Thyroid gland (tissue), 4 donors: ENCODE data around the gene EPHA2. TPM values are rescaled to one million over a fixed set of nuclear protein-coding genes. Genes with fewer than 3 reads are reported as not detected.

Source experiments
- DNase-seq, 2 donors: peaks; one replicate each; pipeline ENCODE4 v3.0.0-alpha.2; 2019
- H3K27ac ChIP-seq, 3 donors: fragments of 200-600 bp; sonication (generic); 1 replicate in 2 of 3; 2 replicates in 1 of 3; pipeline ENCODE4 v1.5.1; 2016 to 2019; ENCODE audit warnings: mild to moderate bottlenecking in 1 of 3, moderate library complexity in 1 of 3
- H3K27me3 ChIP-seq: fragments of 200-600 bp; sonication (generic); one replicate; pipeline ENCODE4 v1.5.1; 2019
- H3K36me3 ChIP-seq, 2 donors: fragments of 200-600 bp; sonication (generic); one replicate each; pipeline ENCODE4 v1.5.1; 2016 to 2019
- H3K4me1 ChIP-seq, 2 donors: fragments of 200-600 bp; sonication (generic); one replicate each; pipeline ENCODE4 v1.5.1; 2017 to 2019
- H3K4me3 ChIP-seq, 3 donors: fragments of 200-600 bp; sonication (generic); replicated peaks in 1 of 3; 1 replicate in 2 of 3; 2 replicates in 1 of 3; pipeline ENCODE4 v1.5.1; 2016; ENCODE audit warnings: mild to moderate bottlenecking in 1 of 3
- H3K9me3 ChIP-seq: fragments of 200-600 bp; sonication (generic); one replicate; pipeline ENCODE4 v1.5.1; 2017
- CTCF ChIP-seq, 6 experiments: fragments of 200-600 bp in 3 of 6; fragments of 450-650 bp in 3 of 6; sonication (generic) in 3 of 6; IDR thresholded peaks; one replicate each; pipeline ENCODE4 v1.5.1; 2016 to 2019; ENCODE audit warnings: antibody characterized with exemption in 6 of 6, mild to moderate bottlenecking in 2 of 6, inconsistent platforms in 1 of 6, moderate library complexity in 1 of 6
- POLR2A ChIP-seq, 2 donors: fragments of 450-650 bp; IDR thresholded peaks; one replicate each; pipeline ENCODE4 v1.6.1; 2017; ENCODE audit warnings: antibody characterized with exemption in 2 of 2, mild to moderate bottlenecking in 2 of 2, moderate library complexity in 1 of 2
- WGBS, 2 donors: methylation state at CpG; one replicate each; pipeline ENCODE4 v1.1.5; 2017; 5-methylcytosine and 5-hydroxymethylcytosine counted together
- intact Hi-C: fragments of 100-400 bp; cut with DNase I; formaldehyde crosslinking; loops from one replicate; pipeline ENCODE4 v1.15.1; 2023
- total RNA-seq, 4 donors: library from RNA; depleted of rRNA; stranded (reverse); fragments of >200 nt; gene quantifications; one replicate each; pipeline ENCODE4 v1.2.3, GENCODE V29; 2016

EPHA2 gene
- total RNA-seq, 4 donors from 2014 or later, result 22.3 to 53.2 (median 29.3) TPM

GRCh38 chr1:16119504-16119903 is 36.4 kb downstream of the EPHA2 start:
- Histone ChIP-seq H3K4me3 (no peak overlapping the region), H3K9me3 (no peaks in the 10 kb centered on the region), H3K36me3 (peaks cover 2 to 11% of the 10 kb centered on the region in 2 donors), H3K27ac (no peak overlapping the region), H3K4me1 (peaks cover 0 to 25% of the 10 kb centered on the region in 2 donors), H3K27me3 (no peaks in the 10 kb centered on the region)
- 97 to 98% methylated on average over 6 of the region's 6 CpGs for WGBS, 2 donors
- intact Hi-C loops, result no loop called here
- no peak for TF ChIP-seq CTCF (IDR thresholded peaks at IDR 0.05)
- no peak for TF ChIP-seq POLR2A (IDR thresholded peaks at IDR 0.05)
- no peak for DNase-seq

- peaks cover 0 to 25% of the 10 kb centered on the region in 2 donors for H3K4me1 ChIP-seq
- TF ChIP-seq CTCF (IDR thresholded peaks at IDR 0.05), result no peak
- TF ChIP-seq POLR2A (IDR thresholded peaks at IDR 0.05), result no peak
- intact Hi-C loops, result no loop called here
- peaks cover 0 to 4% of the 10 kb centered on the region in 2 donors for H3K36me3 ChIP-seq
- no peak for DNase-seq
- no peaks in the 10 kb centered on the region for H3K9me3 ChIP-seq
- H3K27me3 ChIP-seq, result no peaks in the 10 kb centered on the region
- H3K4me3 ChIP-seq, result no peak overlapping the region
- H3K27ac ChIP-seq, result no peak overlapping the region
- WGBS, 2 donors, result 67 to 76% methylated on average over 6 to 9 of the region's 9 CpGs
Observed at GRCh38 chr1:16118706-16119105, 37.2 kb downstream of the EPHA2 start.

- H3K4me1 ChIP-seq, result peaks cover 0 to 25% of the 10 kb centered on the region in 2 donors
- intact Hi-C loops, result no loop called here
- no peak overlapping the region for H3K4me3 ChIP-seq
- no peaks in the 10 kb centered on the region for H3K27me3 ChIP-seq
- TF ChIP-seq CTCF (IDR thresholded peaks at IDR 0.05) (no peak), POLR2A (IDR thresholded peaks at IDR 0.05) (no peak)
- no peaks in the 10 kb centered on the region for H3K9me3 ChIP-seq
- H3K36me3 ChIP-seq, result no peaks in the 10 kb centered on the region
- DNase-seq, result no peak
- 89 to 94% methylated on average over 8 of the region's 8 CpGs for WGBS, 2 donors
- no peak overlapping the region for H3K27ac ChIP-seq
Observed at GRCh38 chr1:16117936-16118335, 37.9 kb downstream of the EPHA2 start.

GRCh38 chr1:16117369-16117768 is 38.5 kb downstream of the EPHA2 start:
- no peaks in the 10 kb centered on the region for H3K36me3 ChIP-seq
- WGBS, 2 donors, result 84 to 86% methylated on average over 6 of the region's 6 CpGs
- DNase-seq, result no peak
- no peak overlapping the region for H3K4me3 ChIP-seq
- no peak overlapping the region for H3K27ac ChIP-seq
- TF ChIP-seq CTCF (IDR thresholded peaks at IDR 0.05) (no peak), POLR2A (IDR thresholded peaks at IDR 0.05) (no peak)
- no peaks in the 10 kb centered on the region for H3K9me3 ChIP-seq
- H3K4me1 ChIP-seq, result peaks cover 0 to 20% of the 10 kb centered on the region in 2 donors
- intact Hi-C loops, result no loop called here
- no peaks in the 10 kb centered on the region for H3K27me3 ChIP-seq

- 86 to 87% methylated on average over 8 of the region's 8 CpGs for WGBS, 2 donors
- H3K4me1 ChIP-seq, result peaks cover 0 to 13% of the 10 kb centered on the region in 2 donors
- no peak for TF ChIP-seq POLR2A (IDR thresholded peaks at IDR 0.05)
- TF ChIP-seq CTCF (IDR thresholded peaks at IDR 0.05), result no peak
Observed at GRCh38 chr1:16116625-16117024, 39.2 kb downstream of the EPHA2 start.

More at GRCh38 chr1:16116625-16117024, 39.2 kb downstream of the EPHA2 start:
- Histone ChIP-seq H3K9me3 (no peaks in the 10 kb centered on the region), H3K36me3 (no peaks in the 10 kb centered on the region), H3K27me3 (no peaks in the 10 kb centered on the region), H3K27ac (no peak overlapping the region), H3K4me3 (no peak overlapping the region)
- intact Hi-C loops, result no loop called here
- DNase-seq, result no peak
